B cell (primary cell): Measurements from ENCODE around the gene MYO16. TPM values are rescaled to one million over a fixed set of nuclear protein-coding genes. Genes with fewer than 3 reads are reported as not detected.

ENCODE experiments used
- ATAC-seq: fragments of 200-7000 bp; cut with Tn5 transposase; one replicate; pipeline ENCODE4 v1.10.0; 2021; ENCODE audit warnings: low read depth, mild to moderate bottlenecking, moderate number of reproducible peaks, moderate library complexity
- CTCF ChIA-PET: fragments of 350-600 bp; sonication (Branson Sonifier 250); formaldehyde crosslinking; loops from one replicate; lab custom pipeline; 2021; ENCODE audit warnings: antibody characterized with exemption, inconsistent platforms; lab: Charles Lee
- POLR2A ChIA-PET: fragments of 350-600 bp; sonication (Branson Sonifier 250); formaldehyde crosslinking; loops from one replicate; lab custom pipeline; 2021; ENCODE audit warnings: antibody characterized with exemption; lab: Charles Lee
- DNase-seq: peaks from one replicate; pipeline ENCODE4 v3.0.0; 2013
- H2AFZ ChIP-seq: 2 replicates; pipeline ENCODE4 v1.6.1; 2012; ENCODE audit warnings: mild to moderate bottlenecking, low read depth, low read length; ENCODE audit not compliant: insufficient read depth, poor library complexity, severe bottlenecking
- H3K27ac ChIP-seq, 2 donors: 1 replicate in 1 of 2; 2 replicates in 1 of 2; pipeline ENCODE4 v1.5.1; 2012 to 2013; ENCODE audit warnings: low read length in 2 of 2, mild to moderate bottlenecking in 2 of 2, moderate library complexity in 1 of 2
- H3K27me3 ChIP-seq, 4 experiments: fragments of 200-600 bp in 1 of 4; sonication (generic) in 1 of 4; replicated peaks in 1 of 4; 1 replicate in 2 of 4; 2 replicates in 2 of 4; pipeline versions ENCODE4 v1.6.1 to v1.7.0; 2013 to 2016; ENCODE audit warnings: low read length in 3 of 4, mild to moderate bottlenecking in 2 of 4, mixed read lengths in 1 of 4, moderate library complexity in 1 of 4; ENCODE audit not compliant: insufficient read depth in 4 of 4, control insufficient read depth in 3 of 4; ENCODE audit errors: control extremely low read depth in 1 of 4
- H3K36me3 ChIP-seq, 2 experiments: replicated peaks in 1 of 2; 1 replicate in 1 of 2; 2 replicates in 1 of 2; pipeline versions ENCODE4 v1.6.1 to v1.7.1; 2013; ENCODE audit warnings: low read length in 1 of 2; ENCODE audit not compliant: insufficient read depth in 2 of 2, control insufficient read depth in 1 of 2; ENCODE audit errors: control extremely low read depth in 1 of 2, extremely low read depth in 1 of 2
- H3K4me1 ChIP-seq, 2 donors: fragments of 200-600 bp in 1 of 2; sonication (generic) in 1 of 2; 1 replicate in 1 of 2; 2 replicates in 1 of 2; pipeline versions ENCODE4 v1.5.1 to v1.6.1; 2013 to 2017; ENCODE audit warnings: low read length in 2 of 2; ENCODE audit not compliant: control insufficient read depth in 2 of 2, insufficient read depth in 2 of 2
- H3K4me2 ChIP-seq: replicated peaks from 2 replicates; pipeline ENCODE3; 2012; ENCODE audit warnings: mild to moderate bottlenecking, low read depth, low read length; ENCODE audit not compliant: poor library complexity, severe bottlenecking
- H3K4me3 ChIP-seq, 5 experiments: fragments of 200-600 bp in 1 of 5; sonication (generic) in 1 of 5; 1 replicate in 3 of 5; 2 replicates in 2 of 5; pipeline versions ENCODE4 v1.5.1 to v1.7.0; 2011 to 2016; ENCODE audit warnings: low read length in 4 of 5, mild to moderate bottlenecking in 4 of 5, low read depth in 2 of 5, control low read depth in 1 of 5, moderate library complexity in 1 of 5; ENCODE audit not compliant: insufficient read depth in 1 of 5; ENCODE audit errors: control extremely low read depth in 1 of 5, extremely low read depth in 1 of 5
- H3K79me2 ChIP-seq: fragments of 200-600 bp; sonication (generic); one replicate; pipeline ENCODE4 v1.6.0; 2016; ENCODE audit warnings: low read length; ENCODE audit not compliant: control insufficient read depth, insufficient read depth
- H3K9ac ChIP-seq: fragments of 200-600 bp; sonication (generic); 2 replicates; pipeline ENCODE4 v1.6.1; 2017; ENCODE audit warnings: mild to moderate bottlenecking, low read length, moderate library complexity
- H3K9me3 ChIP-seq, 3 donors: one replicate each; pipeline versions ENCODE4 v1.6.1 to v1.7.1; 2013; ENCODE audit warnings: low read length in 2 of 3; ENCODE audit not compliant: control insufficient read depth in 2 of 3, insufficient read depth in 1 of 3; ENCODE audit errors: control extremely low read depth in 1 of 3
- H4K20me1 ChIP-seq: 2 replicates; pipeline ENCODE4 v1.6.0; 2012; ENCODE audit warnings: mild to moderate bottlenecking, low read length; ENCODE audit not compliant: insufficient read depth, control insufficient read depth, poor library complexity, severe bottlenecking
- H3K27ac Mint-ChIP-seq: one replicate; pipeline ENCODE4 v1.8.0; 2021; ENCODE audit warnings: mixed read lengths
- H3K27me3 Mint-ChIP-seq: one replicate; pipeline ENCODE4 v1.8.0; 2021; ENCODE audit warnings: mixed read lengths
- H3K4me1 Mint-ChIP-seq: one replicate; pipeline ENCODE4 v1.8.0; 2021; ENCODE audit warnings: mixed read lengths
- H3K4me3 Mint-ChIP-seq: one replicate; pipeline ENCODE4 v1.8.0; 2021; ENCODE audit warnings: mixed read lengths
- H3K9me3 Mint-ChIP-seq: one replicate; pipeline ENCODE4 v1.8.0; 2022; ENCODE audit warnings: mixed read lengths; ENCODE audit not compliant: insufficient read depth
- CTCF ChIP-seq: fragments of 200-600 bp; IDR thresholded peaks from one replicate; pipeline ENCODE4 v1.8.0; 2022; ENCODE audit warnings: antibody characterized with exemption, mild to moderate bottlenecking
- EZH2 ChIP-seq: IDR thresholded peaks from 2 replicates; pipeline ENCODE4 v1.6.1; 2012; ENCODE audit warnings: borderline replicate concordance, low read depth, mild to moderate bottlenecking, moderate library complexity, low read length; ENCODE audit not compliant: insufficient read depth, poor library complexity, severe bottlenecking
- WGBS: methylation state at CpG from one replicate; pipeline ENCODE4 v1.1.5; 2013; ENCODE audit warnings: missing lambda C conversion rate; ENCODE audit not compliant: insufficient coverage; 5-methylcytosine and 5-hydroxymethylcytosine counted together
- intact Hi-C: fragments of 100-400 bp; cut with micrococcal nuclease; formaldehyde crosslinking; loops from one replicate; pipeline ENCODE4 v1.10.0; 2022
- polyA plus RNA-seq: library from polyadenylated mRNA; depleted of rRNA; stranded (reverse); fragments of >200 nt; gene quantifications from 2 replicates; pipeline ENCODE4 v1.2.3, GENCODE V29; 2012
- total RNA-seq, 2 donors: library from RNA; stranded (reverse); fragments of 120-200 nt in 1 of 2; gene quantifications; 1 replicate in 1 of 2; 2 replicates in 1 of 2; pipeline versions ENCODE4 v1.2.3 to v1.2.4, GENCODE V29; 2013 to 2022

The MYO16 gene
- total and polyA plus RNA-seq, 2 donors (not counting 1 experiment from before 2014, with no cell fraction given): not detected

- WGBS: no CpG with 5 or more reads among the region's 2 CpGs
- DNase-seq (no peak), ATAC-seq (no peak)
- Histone ChIP-seq H3K27ac (no peak overlapping the region), H3K4me3 (no peak overlapping the region), H2AFZ (no peak overlapping the region), H3K36me3 (no peaks in the 10 kb centered on the region), H3K4me2 (no peak overlapping the region), H3K27me3 (no peaks in the 10 kb centered on the region), H3K4me1 (no peaks in the 10 kb centered on the region), H3K9ac (no peak overlapping the region), H4K20me1 (no peaks in the 10 kb centered on the region), H3K79me2 (no peaks in the 10 kb centered on the region), H3K9me3 (no peaks in the 10 kb centered on the region)
- TF ChIP-seq EZH2 (no peak), CTCF (no peak)
- Mint-ChIP-seq H3K4me1 (no peaks in the 10 kb centered on the region), H3K27ac (no peak overlapping the region), H3K27me3 (peaks cover 3% of the 10 kb centered on the region), H3K4me3 (no peak overlapping the region), H3K9me3 (no peaks in the 10 kb centered on the region)
- ChIA-PET CTCF (no interaction called here), POLR2A (no interaction called here)
- intact Hi-C loops: no loop called here
Observed at GRCh38 chr13:109000207-109000606, 370.8 kb downstream of the MYO16 start.

- Mint-ChIP-seq H3K27me3 (peaks cover 3% of the 10 kb centered on the region), H3K27ac (no peak overlapping the region)
- TF ChIP-seq CTCF (no peak), EZH2 (no peak)
Observed at GRCh38 chr13:109002934-109003333, 373.5 kb downstream of the MYO16 start.

More at GRCh38 chr13:109002934-109003333, 373.5 kb downstream of the MYO16 start:
- ATAC-seq (no peak), DNase-seq (no peak)
- H3K9me3 ChIP-seq: no peaks in the 10 kb centered on the region
- intact Hi-C loops: no loop called here
- no peak overlapping the region for H3K9ac ChIP-seq
- Mint-ChIP-seq H3K4me3 (no peak overlapping the region), H3K9me3 (no peaks in the 10 kb centered on the region), H3K4me1 (no peaks in the 10 kb centered on the region)
- no peaks in the 10 kb centered on the region for H3K79me2 ChIP-seq
- no peak overlapping the region for H3K4me2 ChIP-seq
- WGBS: no CpG with 5 or more reads among the region's 2 CpGs
- ChIA-PET CTCF (no interaction called here), POLR2A (no interaction called here)
- H3K4me1 ChIP-seq: no peaks in the 10 kb centered on the region
- no peak overlapping the region for H2AFZ ChIP-seq
- no peaks in the 10 kb centered on the region for H3K36me3 ChIP-seq
- no peak overlapping the region for H3K4me3 ChIP-seq
- no peaks in the 10 kb centered on the region for H4K20me1 ChIP-seq
- H3K27ac ChIP-seq: no peak overlapping the region
- no peaks in the 10 kb centered on the region for H3K27me3 ChIP-seq
